Measurements from ENCODE around the gene REV1. TPM values are rescaled to one million over a fixed set of nuclear protein-coding genes. Genes with fewer than 3 reads are reported as not detected.

REV1 gene
- total RNA-seq, 2 experiments from 2014 or later: 51.6 to 68.1 TPM

DNA sequence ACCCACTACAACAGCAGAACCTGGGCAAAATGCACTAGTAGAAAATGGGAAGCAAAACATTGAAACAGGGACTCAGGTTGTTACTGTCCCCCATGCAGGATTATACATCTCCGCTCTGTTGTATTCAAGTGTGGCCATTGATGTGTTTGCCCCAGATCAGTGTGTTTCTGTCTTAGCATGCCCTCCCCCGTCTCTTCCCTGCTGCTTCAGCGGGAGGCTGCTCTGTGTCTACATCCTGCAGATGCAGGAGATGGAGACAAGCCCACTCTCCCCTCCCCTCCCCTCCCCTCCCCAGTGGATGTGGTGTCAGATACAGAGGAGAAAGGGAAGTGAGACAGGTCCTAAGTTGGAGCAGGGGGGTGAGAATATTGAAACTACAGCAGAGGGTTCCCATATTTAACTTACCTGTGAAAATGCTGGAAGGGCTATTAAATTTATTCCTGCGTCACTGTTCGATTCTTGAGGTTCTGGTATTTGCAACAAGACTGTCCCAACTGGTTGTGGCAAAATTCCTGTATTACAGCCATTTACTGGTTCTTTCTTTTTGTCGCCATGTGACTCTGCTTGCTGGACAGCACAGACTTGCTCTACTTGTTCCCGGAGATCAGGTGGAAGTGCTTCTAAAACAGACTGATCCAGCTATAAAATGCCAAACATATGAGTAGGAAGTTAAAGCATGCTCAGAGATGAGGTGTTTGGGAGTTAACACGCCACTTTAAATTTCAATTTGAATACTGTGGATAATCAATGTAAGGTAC is 85.6 kb downstream of the REV1 start:
- H3K79me2 ChIP-seq (ENCODE audit: insufficient read depth, low read depth, low read length): no peaks in the 10 kb centered on the region
- ChIA-PET POLR2A (interaction anchor here (0.5 kb wide), 1 partner anchor 15 kb away, joined by 5 read pairs; no protein-coding TSS in a partner anchor), CTCF (ENCODE audit: unreplicated experiment) (no interaction called here)
- no peak for TF ChIP-seq EZH2phosphoT487 (IDR thresholded peaks at IDR 0.05; ENCODE audit: borderline replicate concordance, low read depth, low read length)
- TF ChIP-seq, protein P1, sequence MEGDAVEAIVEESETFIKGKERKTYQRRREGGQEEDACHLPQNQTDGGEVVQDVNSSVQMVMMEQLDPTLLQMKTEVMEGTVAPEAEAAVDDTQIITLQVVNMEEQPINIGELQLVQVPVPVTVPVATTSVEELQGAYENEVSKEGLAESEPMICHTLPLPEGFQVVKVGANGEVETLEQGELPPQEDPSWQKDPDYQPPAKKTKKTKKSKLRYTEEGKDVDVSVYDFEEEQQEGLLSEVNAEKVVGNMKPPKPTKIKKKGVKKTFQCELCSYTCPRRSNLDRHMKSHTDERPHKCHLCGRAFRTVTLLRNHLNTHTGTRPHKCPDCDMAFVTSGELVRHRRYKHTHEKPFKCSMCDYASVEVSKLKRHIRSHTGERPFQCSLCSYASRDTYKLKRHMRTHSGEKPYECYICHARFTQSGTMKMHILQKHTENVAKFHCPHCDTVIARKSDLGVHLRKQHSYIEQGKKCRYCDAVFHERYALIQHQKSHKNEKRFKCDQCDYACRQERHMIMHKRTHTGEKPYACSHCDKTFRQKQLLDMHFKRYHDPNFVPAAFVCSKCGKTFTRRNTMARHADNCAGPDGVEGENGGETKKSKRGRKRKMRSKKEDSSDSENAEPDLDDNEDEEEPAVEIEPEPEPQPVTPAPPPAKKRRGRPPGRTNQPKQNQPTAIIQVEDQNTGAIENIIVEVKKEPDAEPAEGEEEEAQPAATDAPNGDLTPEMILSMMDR (conservative IDR thresholded peaks at IDR 0.05; ENCODE audit: low read length): no peak
- no peaks in the 10 kb centered on the region for H3K9me3 ChIP-seq (ENCODE audit: low read length)
- DNase-seq (ENCODE audit: low spot score): no peak
- H2AFZ ChIP-seq (ENCODE audit: low read length): no peak overlapping the region
- no peak overlapping the region for H3K4me2 ChIP-seq (ENCODE audit: low read length)
- no peak overlapping the region for H3K4me3 ChIP-seq (ENCODE audit: low read depth, low read length, poor library complexity, severe bottlenecking)
- intact Hi-C loops (cut with micrococcal nuclease; ENCODE audit: unreplicated experiment): no loop called here
- no peaks in the 10 kb centered on the region for H3K9me2 ChIP-seq (ENCODE audit: insufficient read depth, low read length)
- H3K27ac ChIP-seq (ENCODE audit: low read depth, low read length, poor library complexity, severe bottlenecking): no peak overlapping the region
- H4K20me1 ChIP-seq (ENCODE audit: insufficient read depth, low read length): no peaks in the 10 kb centered on the region
- no TSS peak for BruUV-seq (replicated peaks)
- H3K36me3 ChIP-seq (ENCODE audit: insufficient read depth, low read length): peaks cover 95% of the 10 kb centered on the region
- H3K4me1 ChIP-seq (ENCODE audit: insufficient read depth, low read length, poor library complexity, severe bottlenecking): no peaks in the 10 kb centered on the region

DNA sequence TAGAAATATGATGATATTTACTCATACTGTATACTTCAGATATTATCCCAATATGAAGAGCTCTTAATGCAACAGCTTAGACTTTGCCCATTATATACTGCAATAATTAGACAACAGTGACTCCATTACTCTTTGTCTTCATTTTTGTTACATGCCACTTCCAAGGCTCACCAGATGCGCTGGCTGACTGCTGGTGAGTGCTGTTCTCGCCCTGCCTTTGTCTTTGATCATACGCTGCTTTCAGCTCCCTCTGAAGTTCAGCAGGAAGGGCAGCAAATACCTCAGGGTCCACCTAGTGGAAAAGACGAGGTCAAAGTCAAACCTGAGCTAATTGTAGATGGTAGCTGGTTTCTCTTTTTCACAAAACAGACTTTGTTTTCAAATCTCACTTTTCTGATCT is 86.3 kb downstream of the REV1 start:
- H3K79me2 ChIP-seq (ENCODE audit: insufficient read depth, low read depth, low read length): no peaks in the 10 kb centered on the region
- H3K4me1 ChIP-seq (ENCODE audit: insufficient read depth, low read length, poor library complexity, severe bottlenecking): no peaks in the 10 kb centered on the region
- no peaks in the 10 kb centered on the region for H3K9me3 ChIP-seq (ENCODE audit: low read length)
- H3K36me3 ChIP-seq (ENCODE audit: insufficient read depth, low read length): peaks cover 96% of the 10 kb centered on the region
- no peak overlapping the region for H3K4me2 ChIP-seq (ENCODE audit: low read length)
- TF ChIP-seq, protein P1 (conservative IDR thresholded peaks at IDR 0.05; ENCODE audit: low read length): peak; percentile 38; the same call in 1 of the 2 replicates
- no peak for TF ChIP-seq EZH2phosphoT487 (IDR thresholded peaks at IDR 0.05; ENCODE audit: borderline replicate concordance, low read depth, low read length)
- H3K4me3 ChIP-seq (ENCODE audit: low read depth, low read length, poor library complexity, severe bottlenecking): no peak overlapping the region
- intact Hi-C loops (cut with micrococcal nuclease; ENCODE audit: unreplicated experiment): no loop called here
- POLR2A ChIA-PET: interaction anchor here (0.5 kb wide), 1 partner anchor 16 kb away, joined by 5 read pairs; no protein-coding TSS in a partner anchor
- CTCF ChIA-PET (ENCODE audit: unreplicated experiment): no interaction called here
- H3K27ac ChIP-seq (ENCODE audit: low read depth, low read length, poor library complexity, severe bottlenecking): no peak overlapping the region
- no TSS peak for BruUV-seq (replicated peaks)
- H4K20me1 ChIP-seq (ENCODE audit: insufficient read depth, low read length): no peaks in the 10 kb centered on the region
- no peak overlapping the region for H2AFZ ChIP-seq (ENCODE audit: low read length)
- no peak for DNase-seq (ENCODE audit: low spot score)
- H3K9me2 ChIP-seq (ENCODE audit: insufficient read depth, low read length): no peaks in the 10 kb centered on the region

DNA sequence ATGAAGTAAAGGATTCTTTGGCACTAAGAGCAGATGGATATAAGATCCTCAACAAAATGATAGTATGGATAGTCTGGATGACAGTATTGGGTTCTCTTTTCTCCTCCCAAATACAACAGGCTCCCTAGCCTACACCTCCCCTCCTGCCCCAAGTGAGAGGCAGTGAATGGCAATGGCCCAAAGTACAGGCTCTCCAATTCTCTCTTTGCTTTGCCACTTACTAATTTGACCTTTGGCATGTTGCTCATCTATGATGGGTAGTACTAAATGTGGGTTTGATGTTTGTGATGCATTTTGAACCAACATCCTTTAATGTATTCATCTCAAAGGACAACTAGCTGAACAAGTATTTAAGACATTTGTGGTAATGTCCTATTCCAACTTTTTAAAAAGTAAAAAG is 86.7 kb downstream of the REV1 start:
- Histone ChIP-seq H3K79me2 (ENCODE audit: insufficient read depth, low read depth, low read length) (no peaks in the 10 kb centered on the region), H4K20me1 (ENCODE audit: insufficient read depth, low read length) (no peaks in the 10 kb centered on the region), H3K4me3 (ENCODE audit: low read depth, low read length, poor library complexity, severe bottlenecking) (no peak overlapping the region), H3K9me2 (ENCODE audit: insufficient read depth, low read length) (no peaks in the 10 kb centered on the region), H2AFZ (ENCODE audit: low read length) (no peak overlapping the region), H3K36me3 (ENCODE audit: insufficient read depth, low read length) (peaks cover 96% of the 10 kb centered on the region), H3K4me1 (ENCODE audit: insufficient read depth, low read length, poor library complexity, severe bottlenecking) (no peaks in the 10 kb centered on the region), H3K4me2 (ENCODE audit: low read length) (no peak overlapping the region), H3K9me3 (ENCODE audit: low read length) (no peaks in the 10 kb centered on the region), H3K27ac (ENCODE audit: low read depth, low read length, poor library complexity, severe bottlenecking) (no peak overlapping the region)
- no peak for TF ChIP-seq EZH2phosphoT487 (IDR thresholded peaks at IDR 0.05; ENCODE audit: borderline replicate concordance, low read depth, low read length)
- TF ChIP-seq, protein P1 (conservative IDR thresholded peaks at IDR 0.05; ENCODE audit: low read length): no peak
- no TSS peak for BruUV-seq (replicated peaks)
- ChIA-PET CTCF (ENCODE audit: unreplicated experiment) (no interaction called here), POLR2A (interaction anchor here (0.6 kb wide), 1 partner anchor 277 kb away, joined by 3 read pairs; no protein-coding TSS in a partner anchor)
- no peak for DNase-seq (ENCODE audit: low spot score)
- intact Hi-C loops (cut with micrococcal nuclease; ENCODE audit: unreplicated experiment): no loop called here
